ENCODE results near the gene TMEM44.
"Not testable (repeated sequence)": the region's sequence is repeated elsewhere in the genome, so short reads cannot be mapped to it uniquely, and the experiment has no call there.

Gene TMEM44

DNA sequence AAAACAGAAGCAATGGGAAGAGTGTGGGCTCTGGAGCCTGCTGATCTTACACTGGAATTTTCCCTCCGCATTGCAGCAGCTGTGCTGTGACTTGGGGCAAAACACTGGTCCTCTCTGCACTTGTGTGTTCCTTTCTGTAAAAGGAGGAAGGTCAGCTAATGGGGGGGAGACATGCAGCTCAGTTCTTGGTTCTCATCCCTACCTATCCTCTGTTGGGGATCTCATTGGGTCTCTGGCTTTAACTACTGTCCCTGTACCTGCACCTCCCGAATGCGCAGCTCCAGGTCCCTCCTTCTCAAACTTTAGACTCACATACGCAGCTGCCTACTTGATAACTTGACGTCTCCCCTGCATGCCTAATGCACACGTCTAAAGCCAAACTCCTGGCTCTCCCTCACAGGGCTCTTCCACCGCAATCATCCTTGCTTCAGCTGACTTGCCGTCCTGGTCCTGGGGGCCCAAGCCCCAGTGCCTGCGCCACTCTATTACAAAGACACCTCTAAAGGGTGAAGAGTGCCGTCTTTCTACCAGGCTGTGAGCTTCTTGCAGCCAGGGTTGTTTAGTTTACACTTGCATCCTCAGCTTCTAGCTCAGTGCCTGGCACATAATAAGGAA is 5.9 kb upstream of the TMEM44 start:
- DNase-seq = no peak

DNA sequence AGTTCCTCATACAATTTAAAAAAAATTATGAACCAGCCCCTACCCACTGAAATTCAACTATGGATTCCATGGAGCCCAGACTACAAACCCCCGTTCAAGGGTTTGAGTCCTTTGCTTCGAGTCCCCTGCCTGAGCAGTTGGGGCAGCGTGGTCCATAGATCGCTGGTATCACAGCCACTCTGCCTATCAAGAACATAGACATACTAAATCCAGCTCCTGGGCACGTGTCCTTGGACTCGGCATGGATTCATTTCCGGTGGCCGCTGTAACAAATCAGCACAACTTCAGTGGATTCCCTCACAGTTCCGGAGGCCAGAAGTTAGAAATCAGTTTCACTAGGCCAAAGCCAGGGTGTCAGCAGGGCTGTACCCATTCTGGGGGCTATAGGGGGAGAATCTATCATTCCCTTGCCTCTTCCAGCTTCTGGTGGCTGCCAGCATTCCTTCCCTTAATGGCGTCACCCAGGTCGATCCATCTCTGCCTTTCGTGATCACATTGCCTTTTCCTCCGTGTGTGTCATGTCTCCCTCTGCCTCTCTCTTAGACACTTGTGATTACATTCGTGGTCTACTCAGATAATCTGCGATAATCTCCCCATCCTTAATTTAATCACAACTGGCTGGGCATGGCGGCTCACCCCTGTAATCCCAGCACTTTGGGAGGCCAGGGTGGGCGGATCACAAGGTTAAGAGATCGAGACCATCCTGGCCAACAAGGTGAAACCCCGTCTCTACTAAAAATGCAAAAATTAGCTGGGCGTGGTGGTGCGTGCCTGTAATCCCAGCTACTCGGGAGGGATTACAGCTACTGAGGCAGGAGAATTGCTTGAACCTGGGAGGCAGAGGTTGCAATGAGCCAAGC is 4.6 kb upstream of the TMEM44 start:
- no peak for DNase-seq

DNA sequence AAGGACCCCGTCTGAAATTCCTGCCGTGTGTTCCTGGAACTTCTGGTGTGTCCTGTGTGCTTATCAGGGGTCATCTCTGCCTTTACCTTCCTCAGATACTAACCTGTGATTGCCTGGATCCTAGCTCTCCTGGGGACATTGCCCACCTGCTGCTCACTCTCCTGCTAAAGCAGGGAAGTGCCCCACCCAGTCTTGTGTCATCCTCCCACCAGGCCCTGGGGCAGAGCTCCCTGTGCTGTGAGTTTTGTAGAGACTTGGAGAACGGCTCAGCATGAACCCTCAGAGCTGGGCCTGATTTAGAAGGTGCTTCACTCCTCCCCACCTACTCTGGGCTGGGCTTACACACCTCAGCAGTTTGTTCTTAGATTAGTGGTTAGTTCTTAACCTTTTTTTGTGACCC is 3.8 kb upstream of the TMEM44 start:
- no peak for DNase-seq

- DNase-seq = no peak
Observed at GRCh38 chr3:194632809-194633348, 340 bp downstream of the TMEM44 start.

- no peak for DNase-seq
Observed at GRCh38 chr3:194632226-194632808, 902 bp downstream of the TMEM44 start.

GRCh38 chr3:194631696-194632095 is 1.5 kb downstream of the TMEM44 start:
- no peak for DNase-seq

DNA sequence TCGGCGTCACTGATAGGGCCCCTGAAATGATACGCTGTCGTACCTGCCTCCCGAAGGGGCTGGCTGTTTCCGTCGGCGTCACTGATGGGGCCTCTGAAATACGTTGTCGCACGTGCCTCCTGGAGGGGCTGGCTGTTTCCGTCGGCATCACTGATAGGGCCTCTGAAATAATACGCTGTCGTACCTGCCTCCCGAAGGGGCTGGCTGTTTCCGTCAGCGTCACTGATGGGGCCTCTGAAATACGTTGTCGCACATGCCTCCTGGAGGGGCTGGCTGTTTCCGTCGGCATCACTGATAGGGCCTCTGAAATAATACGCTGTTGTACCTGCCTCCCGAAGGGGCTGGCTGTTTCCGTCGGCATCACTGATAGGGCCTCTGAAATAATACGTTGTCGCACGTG is 2.5 kb downstream of the TMEM44 start:
- DNase-seq = not testable (repeated sequence)

- no peak for DNase-seq
Observed at GRCh38 chr3:194624956-194625355, 8.3 kb downstream of the TMEM44 start.

DNA sequence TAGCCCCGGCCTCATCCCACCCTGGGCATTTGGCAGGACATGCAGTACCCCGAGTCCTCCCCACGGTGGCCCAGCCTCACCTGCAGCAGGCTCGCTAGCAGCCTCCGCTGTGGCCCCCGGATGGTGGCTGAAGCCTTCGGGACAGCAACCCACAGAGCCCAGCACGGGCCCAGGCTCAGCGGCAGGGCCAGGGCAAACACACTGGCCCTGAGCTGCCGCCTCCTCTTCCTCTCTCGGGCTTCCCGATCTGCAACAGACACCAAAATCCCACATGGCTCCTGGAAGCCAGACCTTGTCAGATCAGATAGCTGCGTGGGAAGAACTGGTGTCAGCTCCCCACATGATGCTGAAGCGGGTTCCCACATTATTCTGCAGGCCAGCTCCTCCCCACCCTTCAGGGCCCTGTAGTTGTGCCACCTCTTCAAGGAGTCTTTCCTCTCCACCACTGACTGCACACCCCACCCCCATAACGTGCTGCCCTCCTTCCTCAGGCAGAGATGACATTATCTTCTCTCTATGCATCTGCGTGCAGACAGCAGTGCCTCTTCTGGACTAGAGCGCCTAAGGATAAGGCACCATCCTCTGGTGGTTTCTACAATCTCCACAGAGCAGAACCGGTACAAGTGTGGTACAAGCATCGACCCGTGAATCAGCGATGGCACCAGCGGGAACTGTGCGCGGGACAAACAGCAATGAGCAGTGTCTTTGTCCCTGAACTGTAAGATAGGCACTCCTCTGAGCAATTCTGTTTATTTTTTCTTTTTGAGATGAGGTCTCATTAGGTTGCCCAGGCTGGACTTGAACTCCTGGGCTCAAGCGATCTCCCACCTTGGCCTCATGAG is 9.5 kb downstream of the TMEM44 start:
- DNase-seq = no peak

DNA sequence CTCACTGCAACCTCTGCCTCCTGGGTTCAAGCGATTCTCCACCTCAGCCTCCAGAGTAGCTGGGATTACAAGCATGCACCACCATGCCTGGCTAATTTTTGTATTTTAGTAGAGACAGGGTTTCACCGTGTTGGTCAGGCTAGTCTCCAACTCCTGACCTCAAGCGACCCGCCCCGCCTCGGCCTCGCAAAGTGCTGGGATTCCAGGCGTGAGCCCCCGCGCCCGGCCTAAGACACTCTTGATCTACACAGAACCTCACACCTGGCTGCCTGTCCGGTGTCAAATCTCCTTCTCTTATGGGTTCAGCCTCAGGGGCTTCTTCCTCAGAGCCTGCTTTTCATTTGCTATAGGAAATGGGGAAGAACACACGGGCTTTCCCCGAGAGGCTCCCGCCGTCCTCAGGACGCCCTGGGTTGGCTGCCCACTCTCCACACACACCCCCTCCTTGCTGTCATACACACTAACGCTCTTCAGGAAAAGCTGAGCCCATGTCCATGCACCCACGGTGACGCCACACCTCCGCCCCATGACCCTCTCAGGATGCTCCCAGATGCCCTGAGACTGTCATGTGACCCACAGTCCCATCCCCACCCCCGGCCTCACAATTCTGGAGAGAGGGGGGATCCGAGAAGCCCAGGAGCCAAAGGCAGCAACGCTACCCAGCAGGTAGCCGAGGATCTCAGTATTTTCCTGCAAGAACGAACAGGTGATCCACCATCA is 10.4 kb downstream of the TMEM44 start:
- no peak for DNase-seq

DNA sequence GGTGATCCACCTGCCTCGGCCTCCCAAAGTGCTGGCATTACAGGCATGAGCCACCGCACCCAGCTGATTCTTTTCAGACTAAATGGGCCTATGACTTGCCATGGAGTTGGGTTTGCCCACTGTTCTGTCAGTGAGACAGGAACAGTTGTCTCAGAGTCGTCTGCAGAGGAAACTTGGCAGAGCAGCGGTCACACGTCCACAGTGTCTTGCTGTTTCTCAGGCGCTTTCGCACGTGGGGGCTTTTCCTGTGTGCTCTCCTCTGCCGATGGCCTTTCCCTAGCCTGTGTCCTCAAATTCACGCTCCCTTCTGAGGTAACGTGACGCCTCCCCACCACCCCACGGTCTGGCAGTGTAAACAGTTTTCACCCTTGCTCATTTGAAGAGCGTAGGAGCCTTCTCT is 11.3 kb downstream of the TMEM44 start:
- DNase-seq = no peak

- no peak for DNase-seq
Observed at GRCh38 chr3:194620196-194620595, 13.0 kb downstream of the TMEM44 start.

DNA sequence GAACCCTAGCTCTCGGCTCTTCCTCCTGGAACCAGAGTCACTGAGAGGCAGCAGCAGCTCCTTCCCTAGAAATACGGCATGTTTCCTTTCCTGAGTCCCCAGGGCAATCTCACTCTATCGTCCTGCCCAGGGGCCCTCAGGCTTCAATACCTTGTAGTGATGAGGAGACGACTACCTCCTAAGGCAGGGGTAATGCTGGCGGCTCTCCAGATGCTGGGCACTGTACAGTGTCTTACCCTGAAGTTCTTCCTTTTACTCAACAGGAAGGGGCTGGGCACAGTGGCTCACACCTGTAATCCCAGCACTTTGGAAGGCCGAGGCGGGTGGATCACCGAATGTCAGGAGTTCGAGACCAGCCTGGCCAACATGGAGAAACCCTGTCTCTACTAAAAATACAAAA is 13.5 kb downstream of the TMEM44 start:
- no peak for DNase-seq

DNA sequence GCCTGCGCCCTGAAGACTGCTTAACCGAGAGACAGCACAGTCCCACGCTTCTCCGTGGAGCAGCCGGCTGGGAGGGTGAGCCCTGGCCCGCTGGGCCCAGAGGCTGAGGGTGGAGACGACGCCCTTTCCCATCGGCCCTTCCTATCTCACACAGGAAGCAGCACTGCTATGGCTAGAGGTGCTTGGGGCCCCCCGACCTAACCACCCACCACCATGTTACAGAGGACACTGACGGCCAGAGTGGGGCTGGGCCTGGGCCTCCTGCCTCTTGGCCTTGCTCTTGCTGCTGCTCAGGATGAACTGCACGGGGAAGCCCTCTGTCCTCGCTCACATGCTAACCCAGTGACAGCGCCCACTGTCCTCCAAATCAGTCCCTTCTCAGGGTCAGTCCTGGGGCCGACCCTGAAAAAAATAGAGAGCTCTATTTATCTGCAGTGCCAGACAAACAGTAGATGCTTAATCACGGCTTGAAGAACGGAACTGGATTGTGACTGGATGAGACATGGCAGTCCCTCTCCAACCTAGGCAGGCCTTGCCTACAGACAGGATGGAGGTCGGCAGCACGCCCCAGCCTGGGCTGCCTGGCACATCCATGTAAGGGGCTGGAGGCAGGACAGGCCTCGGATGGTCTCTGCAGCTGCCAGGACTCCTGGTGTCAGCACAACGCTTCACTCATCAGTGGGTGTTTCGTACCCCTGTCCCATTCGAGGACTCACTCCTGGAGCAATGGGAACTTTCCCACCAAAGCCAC is 14.2 kb downstream of the TMEM44 start:
- DNase-seq = no peak

DNA sequence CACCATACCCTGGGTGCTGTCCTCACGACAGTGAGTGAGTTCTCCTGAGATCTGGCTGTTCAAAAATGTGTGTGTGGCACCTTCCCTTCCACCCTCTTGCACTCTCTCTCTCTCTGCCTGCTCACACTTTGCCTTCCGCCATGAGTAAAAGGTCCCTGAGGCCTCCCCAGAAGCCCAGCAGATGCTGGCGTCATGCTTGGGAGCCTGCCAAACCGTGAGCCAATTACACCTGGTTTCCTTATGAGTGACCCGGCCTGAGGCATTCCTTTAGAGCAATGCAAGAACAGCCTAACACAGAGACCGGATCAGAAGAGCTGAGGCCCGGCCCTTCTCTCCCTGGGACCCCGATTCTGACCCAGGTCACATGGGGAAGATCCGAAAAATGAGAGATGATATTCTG is 15.4 kb downstream of the TMEM44 start:
- DNase-seq = no peak

GRCh38 chr3:194617143-194617671 is 16.0 kb downstream of the TMEM44 start:
- DNase-seq = no peak

- no peak for DNase-seq
Observed at GRCh38 chr3:194615226-194615625, 18.0 kb downstream of the TMEM44 start.

GRCh38 chr3:194612221-194612620 is 21.0 kb downstream of the TMEM44 start:
- no peak for DNase-seq

DNA sequence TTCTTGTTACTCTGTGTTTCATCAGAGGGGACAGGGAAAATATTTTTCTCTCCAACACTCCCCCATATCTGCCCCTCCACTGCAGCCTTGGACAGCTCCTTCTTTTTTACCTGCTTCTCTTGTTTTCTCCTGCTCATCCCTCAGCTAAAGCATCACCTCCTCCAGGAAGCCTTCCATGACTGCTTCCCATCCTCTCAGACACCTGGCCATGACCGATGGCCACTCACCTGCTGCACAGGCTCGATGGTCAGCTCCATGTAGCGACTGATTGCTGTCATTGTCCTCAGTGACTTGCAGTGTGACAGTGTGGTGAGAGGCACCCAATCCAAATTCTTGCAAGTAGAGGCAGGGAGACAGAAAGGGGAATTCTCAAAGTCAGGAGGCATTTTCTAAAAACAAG is 22.5 kb downstream of the TMEM44 start:
- DNase-seq = no peak

DNA sequence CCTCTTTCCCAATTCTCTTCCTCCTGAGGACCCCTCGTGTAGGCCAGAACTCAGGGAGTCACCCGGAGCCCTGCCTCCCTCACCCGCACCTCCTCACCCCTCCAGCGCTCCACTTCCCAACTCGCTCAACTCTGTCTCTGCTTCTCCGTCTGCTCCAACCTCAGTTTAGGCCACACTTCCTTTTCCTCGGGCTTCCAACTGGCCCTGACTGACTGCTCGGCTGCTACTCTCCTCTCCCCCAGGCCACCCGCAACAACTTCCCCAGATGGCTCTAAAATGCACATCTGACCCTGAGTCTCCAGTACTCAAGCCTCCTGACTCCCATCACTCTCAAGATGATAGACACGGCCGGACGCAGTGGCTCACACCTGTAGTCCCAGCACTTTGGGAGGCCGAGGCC is 23.6 kb downstream of the TMEM44 start:
- DNase-seq = no peak

GRCh38 chr3:194608981-194609380 is 24.2 kb downstream of the TMEM44 start:
- no peak for DNase-seq

Measured in activated gamma-delta T cell (primary cell).